G401.6 (cell line): ENCODE measurements around the gene MARVELD3.
"Not testable (repeated sequence)": the region's sequence is repeated elsewhere in the genome, so short reads cannot be mapped to it uniquely, and the experiment has no call there.

Source experiments
- FAIRE-seq: peaks from 2 replicates; lab custom pipeline; 2012; peaks lifted over from hg19 to GRCh38; lab: Jason Lieb, UNC

MARVELD3 gene

DNA sequence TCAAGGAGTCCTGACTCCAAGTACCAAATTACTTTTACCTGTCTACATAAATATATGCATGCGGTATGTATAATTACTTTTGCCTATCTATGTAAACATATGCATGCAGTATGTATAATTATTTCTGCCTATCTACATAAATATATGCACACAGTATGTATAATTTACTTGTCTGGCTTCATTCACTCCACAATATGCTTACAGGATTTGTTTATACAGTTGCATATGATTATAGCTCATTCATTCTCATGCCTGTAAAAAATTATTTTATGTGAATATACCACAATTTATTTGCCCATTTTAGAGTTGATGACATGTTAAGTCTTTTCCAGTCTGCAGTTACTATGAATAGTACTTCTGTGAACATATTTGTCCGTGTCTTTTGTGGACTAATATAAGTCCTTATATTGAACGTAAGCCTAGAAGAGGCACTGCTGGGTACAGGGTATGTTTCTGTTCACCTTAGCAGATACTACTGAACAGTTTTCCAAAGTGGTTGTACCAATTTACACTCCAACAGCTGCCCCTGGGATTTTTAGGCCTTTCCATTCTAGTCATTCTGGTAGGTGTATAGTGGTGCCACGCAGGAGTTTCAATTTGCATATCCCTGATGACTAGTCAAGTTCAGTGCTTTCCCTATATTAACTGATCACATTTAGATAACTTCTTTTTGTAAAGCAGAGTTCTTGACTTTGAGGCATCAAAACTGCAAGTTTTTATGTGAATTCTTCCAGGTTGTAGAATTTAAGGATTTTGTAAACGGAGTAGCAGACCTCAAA is 47.0 kb downstream of the MARVELD3 start:
- no peak for FAIRE-seq

DNA sequence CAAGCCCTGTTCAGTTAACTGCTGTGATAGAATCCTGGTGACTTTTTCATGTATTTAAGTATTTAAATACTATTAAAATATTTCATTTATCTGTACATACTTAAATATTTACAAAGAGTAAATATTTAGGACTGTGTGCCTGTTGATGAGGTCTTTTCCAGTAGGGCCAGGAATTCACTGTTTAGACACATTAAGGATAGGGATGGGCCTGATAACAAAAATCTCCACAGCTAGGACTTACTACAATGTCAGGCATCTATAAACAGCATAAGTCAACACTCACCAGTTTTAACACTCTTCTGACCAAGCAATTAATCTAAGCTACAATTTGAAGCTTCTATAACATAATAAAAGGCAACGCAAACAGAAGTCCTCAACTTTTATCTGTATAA is 47.6 kb downstream of the MARVELD3 start:
- FAIRE-seq = no peak

DNA sequence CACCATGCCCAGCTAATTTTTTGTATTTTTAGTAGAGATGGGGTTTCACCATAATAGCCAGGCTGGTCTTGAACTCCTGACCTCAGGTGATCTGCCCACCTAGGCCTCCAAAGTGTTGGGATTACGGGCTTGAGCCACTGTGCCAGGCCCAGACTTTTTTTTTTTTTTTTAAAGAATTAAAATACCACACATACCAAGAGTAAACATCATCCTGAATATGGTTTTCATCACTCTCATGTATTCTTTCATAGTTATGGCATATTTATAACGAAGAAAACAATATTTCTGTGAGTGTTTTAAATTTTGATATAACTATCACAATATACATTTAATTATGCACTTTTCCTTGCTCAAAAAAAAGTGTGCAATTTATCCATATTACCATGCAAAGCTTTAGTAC is 48.2 kb downstream of the MARVELD3 start:
- no peak for FAIRE-seq

DNA sequence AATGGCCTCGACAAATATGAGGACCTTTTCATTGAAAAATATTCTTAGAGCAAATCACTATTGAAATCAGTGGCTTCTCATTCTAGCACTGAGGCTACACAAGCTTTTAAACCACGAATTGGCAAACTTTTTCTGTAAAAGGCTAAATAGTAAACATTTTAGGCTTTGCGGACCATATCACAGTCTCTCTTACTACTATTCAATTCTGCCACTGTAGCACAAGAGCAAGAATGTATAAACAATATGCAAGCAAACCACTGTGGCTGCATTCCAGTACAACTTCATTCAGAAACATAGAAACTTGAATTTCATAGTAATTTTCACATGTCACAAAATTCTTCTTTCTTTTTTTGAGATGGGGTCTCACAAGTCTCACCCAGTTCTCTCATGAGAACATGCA is 49.4 kb downstream of the MARVELD3 start:
- no peak for FAIRE-seq

DNA sequence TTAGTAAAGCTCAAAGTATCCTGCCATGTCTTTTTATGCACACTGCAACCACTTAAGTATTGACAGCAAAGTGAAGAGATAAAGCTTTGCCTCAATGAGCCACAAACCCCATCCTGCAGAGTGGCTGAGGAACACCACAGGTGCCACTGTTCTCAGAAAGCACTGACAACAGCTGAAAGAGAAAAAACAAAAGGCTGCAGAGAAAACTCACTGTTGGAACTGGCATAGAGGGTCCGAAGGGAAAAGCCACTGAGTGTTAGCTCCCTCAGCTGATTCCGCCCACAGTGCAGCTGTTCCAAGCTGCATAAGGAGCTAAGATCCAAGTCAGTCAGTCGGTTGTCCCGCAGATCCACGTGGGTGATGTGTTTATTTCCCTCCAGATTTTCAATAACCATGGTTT is 50.3 kb downstream of the MARVELD3 start:
- FAIRE-seq = no peak

DNA sequence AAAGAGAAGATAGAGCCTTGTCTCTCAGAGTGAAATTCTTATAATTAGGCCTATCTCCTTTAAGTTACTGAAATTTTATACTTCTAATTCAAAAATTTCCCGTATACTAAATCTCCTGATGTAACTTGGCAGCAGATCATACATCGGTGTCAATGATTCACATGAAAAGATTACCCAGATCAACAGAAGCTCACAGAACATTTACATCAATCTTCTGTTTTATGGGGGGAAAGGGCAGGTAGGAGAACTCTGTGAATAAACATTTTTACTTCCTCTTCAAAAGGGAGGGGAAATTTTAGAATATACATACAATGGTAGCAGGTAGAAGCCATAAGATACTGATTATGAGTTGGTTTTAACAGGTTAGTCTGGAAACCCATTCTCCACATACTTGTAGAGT is 55.4 kb downstream of the MARVELD3 start:
- FAIRE-seq = no peak

DNA sequence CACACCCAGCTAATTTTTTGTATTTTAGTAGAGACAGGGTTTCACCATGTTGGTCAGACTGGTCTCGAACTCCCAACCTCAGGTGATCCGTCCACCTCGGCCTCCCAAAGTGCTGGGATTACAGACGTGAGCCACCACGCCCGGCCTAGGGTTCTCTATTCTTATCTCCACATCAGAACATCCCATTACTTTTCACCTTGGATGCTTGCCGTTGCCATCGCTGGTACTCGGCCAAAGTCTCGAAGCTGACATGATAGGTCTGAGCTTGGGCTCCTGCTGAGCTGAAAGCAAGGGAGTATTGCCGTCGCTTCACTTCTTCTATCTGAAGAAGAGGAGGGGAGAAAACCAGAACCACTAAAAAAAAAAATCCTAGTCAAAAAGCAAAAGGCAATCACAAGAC is 58.3 kb downstream of the MARVELD3 start:
- not testable (repeated sequence) for FAIRE-seq
